K562 (cell line): ENCODE measurements around the gene PRAME.

Experiments used
- ATF2 ChIP-seq: sonication (generic); formaldehyde crosslinking; IDR thresholded peaks from 2 replicates; pipeline ENCODE4 v1.8.1; 2022; ENCODE audit warnings: missing genetic modification reagents
- EP300 ChIP-seq: IDR thresholded peaks from 2 replicates; pipeline ENCODE4 v1.6.1; 2012; ENCODE audit warnings: low read length, improper control_type of control experiment
- ESRRA ChIP-seq: fragments of 450-650 bp; IDR thresholded peaks from 2 replicates; pipeline ENCODE4 v1.6.1; 2014; ENCODE audit warnings: low read depth, mild to moderate bottlenecking, moderate library complexity, borderline replicate concordance
- FOXO4 ChIP-seq: fragments of 450-650 bp; formaldehyde crosslinking; IDR thresholded peaks from 2 replicates; pipeline ENCODE4 v1.4.0; 2020; ENCODE audit warnings: mild to moderate bottlenecking, moderate library complexity
- KLF16 ChIP-seq: IDR thresholded peaks from 2 replicates; pipeline ENCODE4 v1.6.1; 2016; ENCODE audit warnings: antibody characterized with exemption
- POLR2H ChIP-seq: IDR thresholded peaks from 2 replicates; pipeline ENCODE4 v1.6.1; 2016; ENCODE audit warnings: missing genetic modification characterization, low read depth, mild to moderate bottlenecking, control low read depth, missing compliant biosample characterization, moderate library complexity
- SIN3A ChIP-seq, 2 experiments: fragments of 150-350 bp in 1 of 2; IDR thresholded peaks; 2 replicates each; pipeline ENCODE4 v1.6.1; 2011 to 2016; ENCODE audit warnings: borderline replicate concordance in 2 of 2, low read depth in 2 of 2, low read length in 2 of 2, mild to moderate bottlenecking in 2 of 2, moderate library complexity in 2 of 2; ENCODE audit not compliant: control insufficient read depth in 1 of 2
- SREBF1 ChIP-seq: fragments of 150-350 bp; IDR thresholded peaks from 2 replicates; pipeline ENCODE4 v1.6.1; 2014; ENCODE audit warnings: antibody characterized with exemption, low read depth, low read length, borderline replicate concordance
- TEAD2 ChIP-seq: fragments of 450-650 bp; IDR thresholded peaks from 2 replicates; pipeline ENCODE4 v1.6.1; 2016; ENCODE audit warnings: missing genetic modification characterization, control low read depth, missing compliant biosample characterization
- TF ChIP-seq, protein P1 (sequence below): fragments of 450-650 bp; conservative IDR thresholded peaks from 2 replicates; pipeline ENCODE4 v1.6.1; 2016; ENCODE audit warnings: missing genetic modification characterization, low read depth, mild to moderate bottlenecking, control low read depth, missing compliant biosample characterization

DNA sequence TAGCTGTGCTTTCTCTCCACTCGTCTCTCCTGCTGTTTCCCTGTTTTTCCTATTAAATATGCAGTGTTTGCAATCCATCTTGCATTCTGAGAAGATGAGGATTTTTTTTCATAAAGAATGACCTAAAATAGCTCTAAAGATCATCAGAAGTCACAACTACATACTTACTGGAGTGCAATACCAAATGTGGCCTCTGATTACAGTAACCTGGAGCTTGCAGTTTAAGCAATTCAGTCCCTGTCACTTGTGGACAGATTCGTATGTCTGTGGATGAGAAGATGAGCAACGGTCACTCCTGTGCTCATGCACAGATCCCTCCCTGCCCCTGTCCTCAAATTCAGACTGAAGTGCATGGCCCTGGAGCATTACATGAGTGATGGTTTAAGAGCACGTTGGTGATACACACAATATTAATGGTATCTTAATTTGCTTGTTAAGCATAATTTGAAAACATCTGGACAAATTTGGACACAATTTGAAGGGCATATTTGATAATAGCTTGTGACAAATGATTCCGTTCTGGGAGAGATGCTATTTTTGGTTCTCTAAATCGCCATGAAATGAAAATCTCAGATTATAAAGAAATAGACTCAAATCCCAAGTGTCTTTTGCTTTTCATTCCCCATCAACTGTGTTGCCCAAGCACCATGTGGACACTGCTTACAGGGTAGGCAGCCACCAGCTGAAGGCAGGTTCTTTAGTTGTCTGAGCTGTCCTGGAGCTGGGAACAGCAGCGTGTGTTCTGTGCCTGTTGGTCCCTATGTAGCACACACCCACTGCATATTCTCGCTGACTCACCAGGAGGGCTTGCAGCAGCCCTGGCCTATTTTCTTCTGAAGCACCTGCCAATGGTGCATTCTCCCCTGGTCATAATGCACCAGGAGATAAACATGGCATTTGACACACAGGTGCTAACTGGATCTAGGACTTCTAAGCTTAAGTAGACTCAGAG lies 32.6 kb upstream of the PRAME start:
- TF ChIP-seq EP300 (no peak), TEAD2 (tag) (no peak), ESRRA (no peak), POLR2H (tag) (no peak), SIN3A (IDR thresholded peaks at IDR 0.05; ENCODE audit: borderline replicate concordance in 2 of 2, control insufficient read depth in 1 of 2, low read depth in 2 of 2, low read length in 2 of 2) (no peak), FOXO4 (CRISPR knock-in tag) (no peak), KLF16 (no peak), ATF2 (CRISPR knock-in tag) (no peak), SREBF1 (no peak)
- TF ChIP-seq, protein P1, sequence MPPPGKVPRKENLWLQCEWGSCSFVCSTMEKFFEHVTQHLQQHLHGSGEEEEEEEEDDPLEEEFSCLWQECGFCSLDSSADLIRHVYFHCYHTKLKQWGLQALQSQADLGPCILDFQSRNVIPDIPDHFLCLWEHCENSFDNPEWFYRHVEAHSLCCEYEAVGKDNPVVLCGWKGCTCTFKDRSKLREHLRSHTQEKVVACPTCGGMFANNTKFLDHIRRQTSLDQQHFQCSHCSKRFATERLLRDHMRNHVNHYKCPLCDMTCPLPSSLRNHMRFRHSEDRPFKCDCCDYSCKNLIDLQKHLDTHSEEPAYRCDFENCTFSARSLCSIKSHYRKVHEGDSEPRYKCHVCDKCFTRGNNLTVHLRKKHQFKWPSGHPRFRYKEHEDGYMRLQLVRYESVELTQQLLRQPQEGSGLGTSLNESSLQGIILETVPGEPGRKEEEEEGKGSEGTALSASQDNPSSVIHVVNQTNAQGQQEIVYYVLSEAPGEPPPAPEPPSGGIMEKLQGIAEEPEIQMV (tag) = no peak
